Subcutaneous adipose tissue (tissue), 4 donors: ENCODE results near the gene IKZF4. TPM values are rescaled to one million over a fixed set of nuclear protein-coding genes. Genes with fewer than 3 reads are reported as not detected.

Experiments
- total RNA-seq, 4 donors: library from RNA; depleted of rRNA; stranded (reverse); fragments of >200 nt; gene quantifications; one replicate each; pipeline ENCODE4 v1.1.0, GENCODE V29; 2016
- TF ChIP-seq, protein P1 (sequence below): fragments of 450-650 bp; IDR thresholded peaks from one replicate; pipeline ENCODE4 v1.5.1; 2016; ENCODE audit warnings: low read depth, mild to moderate bottlenecking, control low read depth, antibody characterized with exemption, moderate library complexity

The IKZF4 gene
- total RNA-seq, 4 donors from 2014 or later: 2.9 to 16.6 (median 7.8) TPM

DNA sequence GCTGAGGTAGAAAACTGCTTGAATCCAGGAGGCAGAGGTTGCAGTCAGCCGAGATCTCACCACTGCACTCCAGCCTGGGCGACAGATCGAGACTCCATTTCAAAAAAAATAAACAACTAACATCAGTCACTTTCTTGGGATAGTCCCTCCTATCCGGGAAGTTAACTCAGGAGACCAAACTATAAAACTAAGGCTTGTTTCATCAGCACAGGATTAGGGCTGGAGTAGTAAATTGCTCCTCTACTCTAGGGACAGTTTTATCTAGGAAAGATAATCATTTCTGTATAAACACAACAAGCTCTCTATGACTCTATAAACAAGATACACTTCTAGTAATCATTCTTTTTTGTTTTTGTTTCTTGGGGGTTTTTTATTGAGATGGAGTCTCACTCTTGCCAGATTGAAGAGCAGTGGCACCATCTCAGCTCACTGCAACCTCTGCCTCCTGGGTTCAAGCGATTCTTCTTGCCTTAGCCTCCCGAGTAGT is 32.6 kb downstream of the IKZF4 start:
- TF ChIP-seq, protein P1, sequence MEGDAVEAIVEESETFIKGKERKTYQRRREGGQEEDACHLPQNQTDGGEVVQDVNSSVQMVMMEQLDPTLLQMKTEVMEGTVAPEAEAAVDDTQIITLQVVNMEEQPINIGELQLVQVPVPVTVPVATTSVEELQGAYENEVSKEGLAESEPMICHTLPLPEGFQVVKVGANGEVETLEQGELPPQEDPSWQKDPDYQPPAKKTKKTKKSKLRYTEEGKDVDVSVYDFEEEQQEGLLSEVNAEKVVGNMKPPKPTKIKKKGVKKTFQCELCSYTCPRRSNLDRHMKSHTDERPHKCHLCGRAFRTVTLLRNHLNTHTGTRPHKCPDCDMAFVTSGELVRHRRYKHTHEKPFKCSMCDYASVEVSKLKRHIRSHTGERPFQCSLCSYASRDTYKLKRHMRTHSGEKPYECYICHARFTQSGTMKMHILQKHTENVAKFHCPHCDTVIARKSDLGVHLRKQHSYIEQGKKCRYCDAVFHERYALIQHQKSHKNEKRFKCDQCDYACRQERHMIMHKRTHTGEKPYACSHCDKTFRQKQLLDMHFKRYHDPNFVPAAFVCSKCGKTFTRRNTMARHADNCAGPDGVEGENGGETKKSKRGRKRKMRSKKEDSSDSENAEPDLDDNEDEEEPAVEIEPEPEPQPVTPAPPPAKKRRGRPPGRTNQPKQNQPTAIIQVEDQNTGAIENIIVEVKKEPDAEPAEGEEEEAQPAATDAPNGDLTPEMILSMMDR: no peak

DNA sequence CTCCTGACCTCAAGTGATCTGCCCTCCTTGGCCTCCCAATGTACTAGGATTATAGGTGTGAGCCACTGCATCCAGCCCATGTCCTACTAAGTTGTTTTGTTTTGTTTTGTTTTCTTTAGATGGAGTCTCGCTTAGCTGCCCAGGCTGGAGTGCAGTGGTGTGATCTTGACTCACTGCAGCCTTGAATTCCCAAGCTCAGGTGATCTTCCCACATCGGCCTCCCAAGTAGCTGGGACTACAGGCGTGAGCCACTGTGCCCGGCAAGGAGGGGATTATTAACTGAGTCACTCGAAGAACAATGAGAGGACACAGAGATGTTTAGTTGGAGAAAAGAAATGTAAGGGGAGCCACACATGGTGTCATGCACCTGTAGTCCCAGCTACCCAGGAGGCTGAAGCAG is 41.1 kb downstream of the IKZF4 start:
- TF ChIP-seq, protein P1: no peak

DNA sequence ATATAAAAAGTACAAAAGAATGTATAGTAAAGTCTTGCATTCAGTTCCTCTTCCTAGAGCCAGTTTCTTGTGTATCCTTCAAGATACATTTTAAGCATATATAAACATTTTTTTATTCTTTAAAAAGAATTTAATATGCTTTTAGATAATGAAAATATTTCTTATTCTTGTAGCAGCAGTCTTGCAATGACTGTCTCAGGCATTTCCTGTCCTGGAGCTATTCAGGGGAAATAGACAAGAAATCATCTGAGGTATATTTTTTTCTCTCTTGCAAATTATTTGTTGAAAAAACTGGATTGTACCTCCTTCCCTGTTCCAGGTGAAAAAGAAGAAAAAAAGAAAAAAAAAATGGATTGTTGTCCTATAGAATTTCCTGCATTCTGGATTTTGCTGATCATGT is 42.2 kb downstream of the IKZF4 start:
- TF ChIP-seq, protein P1: no peak

DNA sequence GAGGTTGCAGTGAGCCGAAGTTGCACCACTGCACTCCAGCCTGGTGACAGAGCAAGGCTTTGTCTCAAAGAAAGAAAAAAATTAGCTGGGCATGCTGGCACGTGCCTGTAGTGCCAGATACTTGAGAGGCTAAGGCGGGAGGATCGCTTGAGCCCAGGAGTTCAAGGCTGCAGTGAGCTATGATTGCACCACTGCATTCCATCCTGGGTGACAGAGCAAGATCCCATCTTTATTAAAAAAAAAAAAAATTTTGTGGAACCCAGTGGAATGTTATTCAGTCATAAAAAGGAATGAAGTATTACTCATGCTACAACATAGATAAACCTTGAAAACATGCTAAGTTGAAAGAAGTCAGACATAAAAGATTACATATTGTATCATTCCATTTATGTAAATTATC is 50.8 kb downstream of the IKZF4 start:
- TF ChIP-seq, protein P1: no peak

DNA sequence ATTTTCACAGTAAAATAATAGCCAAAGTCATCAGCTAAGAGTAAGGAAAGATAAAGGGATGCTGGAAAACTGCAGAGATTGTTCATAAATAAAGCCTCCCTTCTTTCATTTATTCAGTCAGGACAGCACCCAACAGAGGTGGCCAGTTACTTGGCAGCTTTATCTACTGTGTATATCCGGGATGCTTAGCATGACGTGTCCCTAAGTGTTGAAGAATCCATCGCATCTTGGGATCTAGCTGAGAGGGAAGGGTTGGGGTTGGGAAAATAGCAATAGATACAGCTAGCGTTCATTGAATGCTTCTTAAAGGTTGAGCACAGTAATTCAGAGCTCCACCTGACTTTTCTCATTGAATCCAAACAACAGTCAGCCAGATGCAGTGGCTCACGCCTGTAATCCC is 53.6 kb downstream of the IKZF4 start:
- TF ChIP-seq, protein P1: no peak

DNA sequence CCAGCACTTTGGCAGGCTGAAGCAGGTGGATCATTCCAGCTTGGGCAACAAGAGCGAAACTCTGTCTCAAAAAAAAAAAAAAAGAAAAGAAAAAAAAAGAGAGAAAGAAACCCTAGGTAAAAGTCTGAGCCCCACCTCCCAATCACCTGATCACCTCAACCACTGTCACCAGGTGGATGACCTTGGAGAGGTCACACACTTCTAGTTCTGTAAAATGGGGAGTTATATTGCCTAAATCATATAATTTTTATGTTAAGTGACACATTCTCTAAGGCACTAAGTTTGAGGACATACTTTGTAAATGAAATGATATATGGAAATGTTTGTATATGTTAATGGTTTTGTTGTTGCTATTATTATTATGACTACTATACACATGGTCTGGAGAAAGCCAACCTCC is 57.6 kb downstream of the IKZF4 start:
- TF ChIP-seq, protein P1: no peak

DNA sequence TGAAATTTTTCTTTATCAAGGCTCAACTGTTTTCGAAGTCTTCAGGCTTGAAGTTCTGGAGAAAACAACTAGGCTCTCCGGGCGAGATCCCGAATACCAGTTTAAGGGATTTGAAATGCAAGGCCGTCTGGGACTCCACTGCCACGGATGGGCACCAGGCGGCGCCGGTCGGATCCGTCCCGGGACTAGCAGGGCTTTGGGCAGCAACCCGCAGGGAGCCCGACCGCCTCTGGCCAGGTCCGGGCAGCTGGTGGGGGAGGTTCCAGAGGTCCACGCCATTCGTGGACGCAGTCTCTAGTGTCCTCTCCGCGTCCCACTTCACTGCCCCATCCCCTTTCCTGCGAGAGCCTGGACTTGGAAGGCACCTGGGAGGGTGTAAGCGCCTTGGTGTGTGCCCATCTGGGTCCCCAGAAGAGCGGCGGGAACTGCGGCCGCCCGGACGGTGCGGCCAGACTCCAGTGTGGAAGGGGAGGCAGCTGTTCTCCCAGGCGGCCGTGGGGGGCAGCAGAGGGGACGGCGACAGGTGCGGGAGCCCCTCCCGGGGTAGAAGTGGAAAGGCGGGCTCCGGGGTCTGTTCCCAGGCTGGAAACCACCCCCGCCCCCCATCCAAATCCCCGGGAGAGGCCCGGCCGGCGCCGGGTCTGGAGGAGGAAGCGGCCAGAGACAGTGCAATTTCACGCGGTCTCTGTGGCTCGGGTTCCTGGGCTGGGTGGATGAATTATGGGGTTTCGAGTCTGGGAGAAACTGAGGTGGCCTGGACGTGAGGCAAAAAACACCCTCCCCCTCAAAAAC is 58.3 kb downstream of the IKZF4 start:
- TF ChIP-seq, protein P1: no peak
